Lower leg skin (tissue), 3 donors: ENCODE measurements around the gene ELL.

Experiments used
- CTCF ChIP-seq, 3 donors: fragments of 450-650 bp; IDR thresholded peaks; one replicate each; pipeline ENCODE4 v1.5.1; 2016; ENCODE audit warnings: antibody characterized with exemption in 3 of 3, mild to moderate bottlenecking in 3 of 3, moderate library complexity in 2 of 3
- POLR2A ChIP-seq, 2 donors: fragments of 450-650 bp; IDR thresholded peaks; one replicate each; pipeline ENCODE4 v1.6.1; 2016 to 2017; ENCODE audit warnings: antibody characterized with exemption in 2 of 2, mild to moderate bottlenecking in 1 of 2, moderate library complexity in 1 of 2

- TF ChIP-seq POLR2A (IDR thresholded peaks at IDR 0.05) (no peak), CTCF (IDR thresholded peaks at IDR 0.05) (no peak)
Observed at GRCh38 chr19:18465214-18465963, 56.5 kb downstream of the ELL start.
